ENCODE data around the gene CDKN3.
"Not testable (repeated sequence)": the region's sequence is repeated elsewhere in the genome, so short reads cannot be mapped to it uniquely, and the experiment has no call there.

Gene CDKN3

DNA sequence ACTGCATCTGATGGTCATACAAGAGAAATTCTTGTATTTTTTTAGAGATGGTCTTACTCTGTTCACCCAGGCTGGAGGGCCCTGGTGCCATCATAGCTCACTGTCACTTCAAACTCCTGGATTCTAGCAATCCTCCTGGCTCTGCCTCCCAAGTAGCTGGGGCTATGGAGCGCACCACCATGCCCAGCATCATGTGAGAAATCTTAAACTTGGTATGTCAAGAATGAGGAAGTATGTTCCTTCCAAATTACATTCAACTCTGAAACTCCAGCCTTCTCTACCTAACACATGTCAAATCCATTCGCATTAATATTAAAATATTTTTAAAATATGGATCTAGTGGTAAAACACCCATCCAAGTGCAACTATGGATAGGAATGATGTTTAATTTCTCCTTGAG is 27.5 kb upstream of the CDKN3 start:
- DNase-seq (ENCODE audit: insufficient read length, low spot score) (no peak), FAIRE-seq (no peak)

DNA sequence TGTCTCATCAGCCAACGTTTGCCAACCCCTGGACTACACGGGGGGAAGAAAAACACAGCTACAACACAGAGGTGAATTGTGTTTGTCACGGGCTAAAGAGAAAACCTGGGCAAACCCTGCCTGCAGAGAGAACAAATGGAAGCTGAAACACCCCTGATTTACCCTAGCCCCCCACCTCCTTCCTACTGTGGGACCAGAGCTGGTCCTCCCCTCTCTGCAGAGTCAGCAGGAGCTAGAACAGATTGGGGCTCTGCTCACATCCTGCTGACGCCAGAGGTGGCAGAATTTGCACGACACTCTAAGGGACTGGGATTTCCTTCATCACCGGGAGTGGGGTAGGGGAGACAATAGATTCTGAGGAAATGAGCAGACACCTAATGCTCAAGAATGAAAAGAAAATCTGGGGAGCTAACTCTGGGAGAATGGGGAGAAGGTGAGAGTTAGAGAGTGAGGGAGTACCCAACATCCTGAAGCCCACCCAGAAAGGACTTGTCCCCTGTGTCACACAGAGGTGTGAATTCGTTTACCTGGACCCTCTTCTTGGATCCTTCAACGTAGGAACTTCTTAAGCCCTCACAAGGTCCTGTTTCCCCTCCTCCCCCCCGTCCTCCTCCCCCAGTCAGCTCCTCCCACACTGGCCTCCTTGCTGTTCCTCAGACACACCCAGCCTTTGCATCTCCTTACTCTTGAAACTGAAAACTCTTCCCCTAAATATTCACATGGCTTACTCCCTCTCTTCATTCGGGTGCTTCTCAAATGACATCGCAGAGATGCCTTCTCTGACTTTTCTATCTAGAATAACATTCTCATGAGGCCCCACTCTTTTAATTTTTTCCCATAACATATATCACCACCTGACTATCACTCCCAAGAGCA is 26.2 kb upstream of the CDKN3 start:
- FAIRE-seq (no peak), DNase-seq (ENCODE audit: insufficient read length, low spot score) (no peak)

DNA sequence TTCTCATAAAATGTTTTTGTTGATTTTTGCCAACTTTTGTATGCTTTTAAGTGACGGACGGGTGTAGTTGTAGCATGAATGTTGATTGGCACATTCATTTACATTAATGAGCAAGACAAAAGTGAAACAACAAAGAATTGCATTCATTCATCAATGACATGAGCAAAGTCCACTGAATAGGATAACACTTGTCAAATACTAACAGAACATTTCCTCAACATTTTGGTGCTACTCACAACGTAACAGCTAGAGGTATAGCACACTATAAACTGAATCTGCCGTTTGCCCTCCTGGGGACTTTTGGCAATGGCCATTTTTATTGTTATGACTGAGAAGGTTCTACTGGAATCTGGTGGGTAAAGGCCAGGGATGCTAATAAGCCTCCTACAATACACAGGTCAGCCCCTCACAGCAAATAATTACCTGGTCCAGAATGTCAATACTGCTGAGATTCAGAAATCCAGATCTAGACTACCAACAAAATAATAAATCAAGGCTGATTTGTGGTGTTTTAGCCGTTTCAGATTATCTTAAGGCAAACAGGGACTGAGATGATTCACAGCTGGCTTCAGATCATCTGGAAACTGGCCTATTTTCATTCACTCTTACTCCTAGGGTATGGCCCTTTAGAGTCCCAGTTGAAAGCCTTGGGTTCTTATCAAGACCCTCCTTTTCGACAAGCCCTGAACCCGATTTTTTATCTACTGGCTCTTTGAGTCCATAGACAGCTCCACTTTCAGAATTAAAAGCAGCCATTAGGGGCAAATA is 22.5 kb upstream of the CDKN3 start:
- no peak for FAIRE-seq

DNA sequence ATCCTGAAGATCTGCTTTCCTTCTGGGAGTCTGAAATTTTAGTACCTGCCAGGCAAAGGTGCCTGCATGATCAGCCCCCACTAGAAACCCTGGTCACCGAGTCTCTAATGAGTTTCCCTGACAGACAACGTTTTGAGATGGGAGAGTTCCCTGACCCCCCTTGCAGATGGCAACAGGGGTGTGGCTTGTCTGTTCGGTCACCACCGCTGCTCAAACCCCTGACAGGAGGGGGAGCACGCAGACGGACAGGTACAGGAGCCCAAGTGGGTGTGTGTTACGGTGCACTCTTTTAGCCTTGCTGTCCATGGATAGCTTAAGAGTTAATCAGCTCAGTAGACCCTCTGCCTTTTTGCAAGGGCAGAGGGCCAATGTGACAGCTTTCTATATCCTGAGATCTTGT is 19.3 kb upstream of the CDKN3 start:
- DNase-seq (ENCODE audit: insufficient read length, low spot score), result no peak
- no peak for FAIRE-seq

More for the DNA sequence above, 22.5 kb upstream of the CDKN3 start:
- DNase-seq (ENCODE audit: insufficient read length, low spot score), result no peak

DNA sequence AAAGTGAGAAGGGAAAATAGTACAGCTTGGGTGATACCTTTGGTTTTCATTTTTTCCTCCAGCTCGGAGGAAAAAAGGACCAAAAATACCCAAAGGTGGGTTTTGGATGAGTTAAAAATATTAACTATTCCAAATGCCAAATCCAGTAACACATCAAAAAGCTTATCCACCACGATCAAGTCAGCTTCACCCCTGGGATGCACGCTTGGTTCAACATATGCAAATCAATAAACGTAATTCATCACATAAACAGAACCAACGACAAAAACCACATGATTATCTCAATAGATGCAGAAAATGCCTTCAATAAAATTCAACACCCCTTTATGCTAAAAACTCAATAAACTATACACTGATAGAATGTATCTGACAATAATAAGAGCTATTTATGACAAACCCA is 17.9 kb upstream of the CDKN3 start:
- FAIRE-seq; DNase-seq (ENCODE audit: insufficient read length, low spot score): not testable (repeated sequence)

DNA sequence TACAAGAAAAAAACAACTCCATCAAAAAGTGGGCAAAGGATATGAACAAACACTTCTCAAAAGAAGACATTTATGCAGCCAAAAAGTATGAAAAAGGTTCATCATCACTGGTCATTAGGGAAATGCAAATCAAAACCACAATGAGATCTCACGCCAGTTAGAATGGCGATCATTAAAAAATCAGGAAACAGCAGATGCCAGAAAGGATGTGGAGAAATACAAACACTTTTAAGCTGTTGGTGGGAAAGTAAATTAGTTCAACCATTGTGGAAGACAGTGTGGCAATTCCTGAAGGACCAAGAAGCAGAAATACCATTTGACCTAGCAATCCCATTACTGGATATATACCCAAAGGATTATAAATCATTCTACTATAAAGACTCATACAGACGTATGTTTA is 16.2 kb upstream of the CDKN3 start:
- FAIRE-seq; DNase-seq (ENCODE audit: insufficient read length, low spot score): not testable (repeated sequence)

DNA sequence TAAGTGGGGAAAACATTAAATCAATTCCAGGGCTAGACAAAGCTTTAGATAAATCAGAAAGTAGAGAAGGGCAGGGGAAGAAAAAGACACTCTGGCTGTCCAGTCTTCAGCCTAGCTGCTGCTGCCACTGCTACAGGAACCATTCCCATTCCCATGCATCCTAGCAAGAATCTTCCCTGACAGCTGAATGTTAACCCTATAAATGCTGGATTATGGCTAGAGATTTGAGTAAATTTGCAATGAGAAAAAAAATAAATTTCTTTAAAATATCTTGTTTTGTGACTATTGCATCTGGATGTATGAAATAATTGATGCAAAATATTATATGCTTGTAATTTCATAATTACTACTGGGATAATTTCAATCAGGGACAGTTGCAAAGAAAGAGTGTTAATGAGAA is 15.0 kb upstream of the CDKN3 start:
- DNase-seq (ENCODE audit: insufficient read length, low spot score) (no peak), FAIRE-seq (no peak)

DNA sequence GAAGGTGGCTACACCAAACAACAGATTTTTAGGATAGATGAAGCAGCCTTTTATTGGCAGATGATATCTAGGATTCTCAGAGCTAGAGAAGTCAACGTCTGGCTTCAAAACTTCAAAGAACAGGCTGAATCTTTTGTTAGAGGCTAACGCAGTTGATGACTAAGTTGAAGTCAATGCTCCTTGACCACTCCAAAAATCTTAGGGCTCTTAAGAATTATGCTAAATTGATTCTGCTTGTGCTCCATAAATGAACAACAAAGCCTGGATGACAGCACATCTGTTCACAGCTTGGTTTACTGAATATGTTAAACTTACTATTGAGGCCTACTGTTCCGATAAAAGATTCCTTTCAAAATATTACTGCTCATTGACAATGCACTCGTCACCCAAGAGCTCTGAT is 13.0 kb upstream of the CDKN3 start:
- FAIRE-seq, result no peak
- no peak for DNase-seq (ENCODE audit: insufficient read length, low spot score)

DNA sequence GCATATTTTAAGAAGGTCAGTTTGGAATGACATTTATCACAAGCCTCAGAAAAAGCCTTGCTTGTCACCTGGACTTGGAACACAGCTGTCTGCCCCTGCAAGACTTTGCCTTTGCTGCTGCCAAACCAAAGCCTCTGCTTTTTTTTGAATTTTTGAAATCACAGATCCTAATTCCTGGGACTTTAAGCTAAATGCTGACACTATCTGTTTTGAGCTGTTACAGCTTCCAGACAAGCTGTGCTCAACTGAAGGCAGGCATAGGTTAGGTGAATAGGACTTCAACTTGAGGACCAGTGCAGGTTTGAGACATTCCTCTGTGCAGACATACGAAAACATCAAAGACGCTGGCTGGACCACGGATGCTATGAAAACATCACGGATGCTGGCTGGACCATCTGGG is 11.3 kb upstream of the CDKN3 start:
- FAIRE-seq, result no peak
- no peak for DNase-seq (ENCODE audit: insufficient read length, low spot score)

DNA sequence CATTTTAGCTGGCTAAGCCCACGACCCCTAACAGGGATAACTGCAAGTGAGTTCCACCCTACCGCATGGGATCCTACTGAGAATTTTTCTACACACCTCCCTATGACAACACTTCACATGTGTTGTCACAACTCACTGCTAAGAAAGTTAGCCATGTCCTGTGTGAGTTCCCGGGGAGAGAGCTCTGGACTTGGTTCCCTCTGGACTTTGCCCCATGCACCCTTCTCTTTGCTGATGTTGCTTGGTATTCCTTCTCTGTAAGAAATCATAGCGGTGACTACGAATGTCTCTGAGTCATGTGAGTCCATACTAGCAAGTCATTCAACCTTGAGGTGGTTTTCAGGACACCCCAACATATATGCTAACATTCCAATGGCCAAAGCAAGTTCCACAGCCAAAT is 9.5 kb upstream of the CDKN3 start:
- FAIRE-seq, result no peak
- DNase-seq (ENCODE audit: insufficient read length, low spot score), result no peak

DNA sequence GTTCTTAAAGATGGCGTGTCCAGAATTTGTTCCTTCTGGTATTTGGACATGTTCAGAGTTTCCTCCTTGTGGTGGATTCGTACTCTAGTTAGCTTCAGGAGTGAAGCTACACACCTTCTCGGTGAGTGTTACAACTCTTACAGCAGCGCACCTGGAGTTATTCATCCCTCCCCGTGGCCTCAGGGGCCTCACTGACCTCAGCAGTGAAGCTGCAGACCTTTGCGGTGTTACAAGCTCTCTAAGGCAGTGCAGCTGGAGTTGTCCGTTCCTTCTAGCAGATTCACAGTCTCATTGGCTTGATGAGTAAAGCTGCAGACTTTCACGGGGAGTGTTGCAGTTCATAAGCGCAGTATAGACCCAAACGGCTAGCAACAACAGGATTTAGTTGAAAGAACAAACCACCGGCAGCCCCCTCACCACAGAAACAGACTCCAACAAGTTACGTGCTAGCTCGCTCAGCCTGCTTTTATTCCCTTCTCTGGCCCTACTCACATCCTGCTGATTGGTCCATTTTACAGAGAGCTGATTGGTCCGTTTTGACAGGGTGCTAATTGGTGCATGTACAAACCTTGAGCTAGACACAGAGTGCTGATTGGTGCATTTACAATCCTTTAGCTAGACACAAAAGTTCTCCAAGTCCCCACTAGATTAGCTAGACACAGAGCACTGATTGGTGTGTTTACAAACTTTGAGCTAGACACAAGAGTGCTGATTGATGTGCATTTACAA is 4.5 kb upstream of the CDKN3 start:
- no peak for DNase-seq (ENCODE audit: insufficient read length, low spot score)
- no peak for FAIRE-seq

DNA sequence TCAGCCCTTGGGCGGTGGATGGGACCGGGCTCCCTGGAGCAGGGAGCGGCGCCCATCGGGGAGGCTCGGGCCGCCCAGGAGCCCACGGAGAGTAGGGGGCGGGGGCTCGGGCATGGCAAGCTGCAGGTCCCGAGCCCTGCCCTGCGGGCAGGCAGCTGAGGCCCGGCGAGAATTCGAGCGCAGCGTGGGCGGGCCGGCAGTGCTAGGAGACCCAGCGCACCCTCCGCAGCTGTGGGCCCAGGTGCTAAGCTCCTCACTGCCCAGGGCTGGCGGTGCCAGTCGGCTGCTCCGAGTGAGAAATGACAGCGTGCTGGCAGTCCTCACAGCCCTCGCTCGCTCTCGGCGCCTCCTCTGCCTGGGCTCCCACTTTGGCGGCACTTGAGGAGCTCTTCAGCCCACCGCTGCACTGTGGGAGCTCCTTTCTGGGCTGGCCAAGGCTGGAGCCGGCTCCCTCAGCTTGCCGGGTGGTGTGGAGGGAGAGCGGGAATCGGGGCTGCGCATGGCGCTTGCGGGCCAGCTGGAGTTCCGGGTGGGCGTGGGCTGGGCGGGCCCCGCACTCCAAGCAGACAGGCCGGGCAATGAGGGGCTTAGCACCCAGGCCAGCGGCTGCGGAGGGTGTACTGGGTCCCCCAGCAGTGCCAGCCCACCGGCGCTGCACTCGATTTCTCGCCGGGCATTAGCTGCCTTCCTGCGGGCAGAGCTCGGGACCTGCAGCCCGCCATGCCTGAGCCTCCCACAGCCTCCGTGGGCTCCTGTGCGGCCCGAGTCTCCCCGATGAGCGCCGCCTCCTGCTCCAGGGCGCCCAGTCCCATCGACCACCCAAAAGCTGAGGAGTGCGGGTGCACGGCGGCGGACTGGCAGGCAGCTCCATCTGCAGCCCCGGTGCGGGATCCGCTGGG is 3.6 kb upstream of the CDKN3 start:
- not testable (repeated sequence) for DNase-seq (ENCODE audit: insufficient read length, low spot score); FAIRE-seq

DNA sequence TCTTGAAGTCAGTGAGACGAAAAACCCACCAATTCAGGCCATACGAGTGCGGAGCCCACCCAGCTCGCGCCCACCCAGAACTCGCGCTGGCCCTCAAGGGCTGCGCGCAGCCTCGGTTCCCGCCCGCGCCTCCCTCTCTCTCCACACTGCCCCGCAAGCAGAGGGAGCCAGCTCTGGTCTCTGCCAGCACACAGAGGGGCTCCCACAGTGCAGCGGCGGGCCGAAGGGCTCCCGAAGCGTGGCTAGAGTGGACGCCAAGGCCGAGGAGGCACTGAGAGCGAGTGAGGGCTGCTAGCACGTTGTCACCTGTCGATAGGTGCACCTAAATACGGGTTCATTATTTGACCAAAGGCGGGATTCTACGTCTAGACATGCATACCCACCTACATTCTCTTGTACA is 2.2 kb upstream of the CDKN3 start:
- no peak for FAIRE-seq
- no peak for DNase-seq (ENCODE audit: insufficient read length, low spot score)

DNA sequence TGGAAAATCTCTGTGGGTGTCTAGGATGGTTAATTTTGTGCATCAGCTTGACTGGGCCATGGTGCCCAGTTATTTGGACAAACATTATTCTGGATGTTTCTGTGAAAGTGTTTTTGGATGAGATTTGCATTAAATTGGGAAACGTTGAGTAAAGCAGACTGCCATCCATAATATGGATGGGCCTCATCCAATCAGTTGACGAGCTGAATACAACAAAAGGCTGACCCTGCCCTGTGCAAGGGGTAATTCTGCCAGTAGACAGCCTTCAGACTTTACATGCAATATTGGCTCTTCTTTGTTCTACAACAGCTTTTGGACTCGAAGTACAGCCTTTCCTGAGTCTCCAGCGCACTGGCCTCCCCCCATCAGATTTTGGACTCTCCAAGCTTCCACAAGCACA is 1.5 kb upstream of the CDKN3 start:
- FAIRE-seq (no peak), DNase-seq (ENCODE audit: insufficient read length, low spot score) (no peak)

DNA sequence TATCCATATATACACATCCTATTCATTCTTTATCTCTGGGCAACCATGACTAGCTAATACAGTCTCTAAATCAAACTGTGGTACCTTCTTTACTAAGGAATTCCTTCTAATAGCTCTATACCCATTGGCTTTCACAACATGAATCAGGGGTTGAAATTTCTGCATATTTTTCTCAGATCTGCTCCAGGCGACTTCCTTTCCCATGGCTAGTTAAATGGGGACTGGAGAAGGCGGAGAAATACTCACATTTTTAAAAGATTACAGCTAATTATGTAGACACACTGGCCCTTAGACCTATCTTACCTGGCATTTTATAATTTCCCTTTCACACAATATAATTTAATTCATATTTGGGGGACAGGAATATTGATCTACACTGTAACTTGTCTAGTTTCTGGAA is 1.1 kb upstream of the CDKN3 start:
- no peak for DNase-seq (ENCODE audit: insufficient read length, low spot score)
- no peak for FAIRE-seq

DNA sequence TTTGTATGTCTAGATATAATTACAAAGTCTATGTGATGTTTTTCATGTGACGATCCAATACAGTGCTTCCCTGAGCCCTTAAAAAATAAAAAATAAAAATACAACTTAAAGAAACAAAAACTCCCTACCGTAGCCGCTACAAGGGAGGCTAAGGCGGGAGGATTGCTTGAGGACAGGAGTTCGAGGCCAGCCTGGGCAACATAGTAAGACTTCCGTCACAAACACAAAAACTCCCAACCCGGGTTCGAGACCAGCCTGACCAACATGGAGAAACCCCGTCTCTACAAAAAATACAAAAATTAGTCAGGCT is 669 bp upstream of the CDKN3 start:
- DNase-seq (ENCODE audit: insufficient read length, low spot score) (no peak), FAIRE-seq (no peak)

DNA sequence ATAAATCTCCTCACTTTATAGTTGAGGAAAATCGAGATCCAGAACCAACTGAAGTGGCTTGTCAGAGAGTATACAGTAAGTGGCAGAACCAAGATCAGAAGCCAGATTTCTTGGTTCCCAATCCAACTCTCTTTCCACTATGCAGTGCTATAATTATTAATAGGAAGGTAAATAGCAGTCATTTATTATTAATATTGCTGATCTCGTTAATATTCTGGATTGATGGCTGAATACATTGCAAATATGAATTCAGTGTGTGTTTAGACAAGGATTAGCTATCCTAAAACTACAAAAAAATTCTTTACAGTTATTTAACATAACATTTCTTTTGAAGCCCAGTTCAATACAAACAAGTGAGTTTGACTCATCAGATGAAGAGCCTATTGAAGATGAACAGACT is 2.8 kb downstream of the CDKN3 start:
- FAIRE-seq, result no peak
- no peak for DNase-seq (ENCODE audit: insufficient read length, low spot score)

DNA sequence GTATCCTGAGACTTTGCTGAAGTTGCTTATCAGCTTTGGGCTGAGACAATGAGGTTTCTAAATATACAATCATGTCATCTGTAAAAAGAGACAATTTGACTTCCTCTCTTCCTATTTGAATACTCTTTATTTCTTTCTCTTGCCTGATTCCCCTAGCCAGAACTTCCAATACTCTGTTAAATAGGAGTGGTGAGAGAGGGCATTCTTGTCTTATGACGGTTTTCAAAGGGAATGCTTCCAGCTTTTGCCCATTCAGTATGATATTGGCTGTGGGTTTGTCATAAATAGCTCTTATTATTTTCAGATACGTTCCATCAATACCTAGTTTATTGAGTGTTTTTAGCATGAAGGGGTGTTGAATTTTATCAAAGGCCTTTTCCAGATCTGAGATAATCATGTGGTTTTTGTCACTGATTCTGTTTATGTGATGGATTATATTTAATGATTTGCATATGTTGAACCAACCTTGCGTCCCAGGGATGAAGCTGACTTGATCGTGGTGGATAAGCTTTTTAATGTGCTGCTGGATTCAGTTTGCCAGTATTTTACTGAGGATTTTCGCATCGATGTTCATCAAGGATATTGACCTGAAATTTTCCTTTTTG is 6.7 kb downstream of the CDKN3 start:
- not testable (repeated sequence) for DNase-seq (ENCODE audit: insufficient read length, low spot score)

DNA sequence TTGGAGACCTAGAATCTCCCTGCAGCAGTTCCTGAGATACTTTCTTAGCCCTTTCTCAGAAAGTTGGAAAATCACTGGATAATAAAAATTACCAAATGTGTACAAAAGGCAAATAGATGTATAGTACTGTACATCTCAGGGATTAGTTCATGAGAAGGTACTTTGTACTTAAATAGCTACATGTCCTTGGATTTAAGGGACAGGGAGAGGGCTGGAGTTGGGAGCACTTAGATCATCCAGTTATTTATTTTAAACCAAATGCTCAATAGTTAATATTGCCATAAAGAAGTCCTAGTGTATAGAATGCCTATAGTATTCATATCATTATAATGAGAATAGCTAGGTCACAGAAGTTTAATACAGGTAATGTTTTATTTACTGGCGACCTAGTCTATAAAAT is 13.4 kb downstream of the CDKN3 start:
- FAIRE-seq (peak; percentile 23), DNase-seq (ENCODE audit: insufficient read length, low spot score) (no peak)

More for the DNA sequence above, 6.7 kb downstream of the CDKN3 start:
- FAIRE-seq, result not testable (repeated sequence)

DNA sequence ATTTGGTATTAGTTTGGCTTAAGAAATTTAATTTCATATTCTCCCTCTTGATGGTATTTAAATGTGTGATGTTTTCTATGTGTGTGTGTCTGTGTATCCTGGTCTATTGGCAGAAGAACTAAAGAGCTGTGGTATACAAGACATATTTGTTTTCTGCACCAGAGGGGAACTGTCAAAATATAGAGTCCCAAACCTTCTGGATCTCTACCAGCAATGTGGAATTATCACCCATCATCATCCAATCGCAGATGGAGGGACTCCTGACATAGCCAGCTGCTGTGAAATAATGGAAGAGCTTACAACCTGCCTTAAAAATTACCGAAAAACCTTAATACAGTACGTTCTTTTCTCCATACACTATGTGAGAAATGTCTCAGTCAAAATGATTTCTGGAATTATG is 14.6 kb downstream of the CDKN3 start:
- no peak for FAIRE-seq

More for the DNA sequence above, 14.6 kb downstream of the CDKN3 start:
- no peak for DNase-seq (ENCODE audit: insufficient read length, low spot score)

All from GM19239 (cell line).